A204.1 (cell line): ENCODE data around the gene KLHL26.

Experiments
- FAIRE-seq: peaks from 2 replicates; lab custom pipeline; 2012; peaks lifted over from hg19 to GRCh38; lab: Jason Lieb, UNC

KLHL26 gene

GRCh38 chr19:18649371-18650020 is 12.7 kb downstream of the KLHL26 start:
- FAIRE-seq, result no peak

- no peak for FAIRE-seq
Observed at GRCh38 chr19:18650021-18650390, 13.2 kb downstream of the KLHL26 start.

GRCh38 chr19:18650468-18651041 is 13.7 kb downstream of the KLHL26 start:
- FAIRE-seq, result no peak

GRCh38 chr19:18651300-18651699 is 14.5 kb downstream of the KLHL26 start:
- FAIRE-seq, result no peak

- FAIRE-seq, result no peak
Observed at GRCh38 chr19:18651733-18652132, 14.9 kb downstream of the KLHL26 start.

GRCh38 chr19:18653853-18654252 is 17.0 kb downstream of the KLHL26 start:
- FAIRE-seq, result no peak

GRCh38 chr19:18654469-18654868 is 17.6 kb downstream of the KLHL26 start:
- FAIRE-seq, result no peak

GRCh38 chr19:18655173-18655844 is 18.5 kb downstream of the KLHL26 start:
- FAIRE-seq, result no peak

- FAIRE-seq, result no peak
Observed at GRCh38 chr19:18656337-18657086, 19.7 kb downstream of the KLHL26 start.

GRCh38 chr19:18657590-18658365 is 20.9 kb downstream of the KLHL26 start:
- FAIRE-seq, result no peak

- no peak for FAIRE-seq
Observed at GRCh38 chr19:18658366-18658855, 21.6 kb downstream of the KLHL26 start.

- FAIRE-seq, result no peak
Observed at GRCh38 chr19:18659281-18660050, 22.6 kb downstream of the KLHL26 start.

- no peak for FAIRE-seq
Observed at GRCh38 chr19:18660051-18660910, 23.5 kb downstream of the KLHL26 start.

- no peak for FAIRE-seq
Observed at GRCh38 chr19:18660939-18661670, 24.3 kb downstream of the KLHL26 start.

- no peak for FAIRE-seq
Observed at GRCh38 chr19:18662972-18663732, 26.3 kb downstream of the KLHL26 start.

- FAIRE-seq, result no peak
Observed at GRCh38 chr19:18663940-18664530, 27.2 kb downstream of the KLHL26 start.

- FAIRE-seq, result no peak
Observed at GRCh38 chr19:18665771-18666202, 29.0 kb downstream of the KLHL26 start.

- FAIRE-seq, result no peak
Observed at GRCh38 chr19:18666317-18666716, 29.5 kb downstream of the KLHL26 start.
